Uterus (tissue), 2 donors: ENCODE data around the gene GADD45A.

Experiments used
- CTCF ChIP-seq, 4 experiments: fragments of 200-600 bp in 2 of 4; fragments of 450-650 bp in 2 of 4; sonication (generic) in 2 of 4; IDR thresholded peaks; one replicate each; pipeline ENCODE4 v1.5.1; 2016 to 2019; ENCODE audit warnings: antibody characterized with exemption in 4 of 4, mild to moderate bottlenecking in 2 of 4, moderate library complexity in 1 of 4
- POLR2A ChIP-seq, 2 donors: fragments of 450-650 bp; IDR thresholded peaks; one replicate each; pipeline ENCODE4 v1.6.1; 2016; ENCODE audit warnings: antibody characterized with exemption in 2 of 2, mild to moderate bottlenecking in 1 of 2, moderate library complexity in 1 of 2

GRCh38 chr1:67668660-67669059 is 16.3 kb upstream of the GADD45A start:
- TF ChIP-seq CTCF (IDR thresholded peaks at IDR 0.05) (no peak), POLR2A (IDR thresholded peaks at IDR 0.05) (no peak)
